Neuron (in vitro differentiated cells): ENCODE results near the gene ZNF503.

ENCODE experiments used
- H2AFZ ChIP-seq: one replicate; pipeline ENCODE4 v1.6.1; 2013; ENCODE audit warnings: low read depth, mild to moderate bottlenecking, inconsistent platforms, low read length, moderate library complexity
- H3K27me3 ChIP-seq: one replicate; pipeline ENCODE4 v1.6.1; 2013; ENCODE audit warnings: low read length; ENCODE audit not compliant: insufficient read depth
- H3K36me3 ChIP-seq: one replicate; pipeline ENCODE4 v1.6.1; 2013; ENCODE audit warnings: low read length; ENCODE audit not compliant: insufficient read depth
- H3K4me1 ChIP-seq: one replicate; pipeline ENCODE4 v1.6.1; 2013; ENCODE audit warnings: low read length; ENCODE audit not compliant: insufficient read depth
- H3K4me3 ChIP-seq: 2 replicates; pipeline ENCODE4 v1.5.1; 2013; ENCODE audit warnings: mild to moderate bottlenecking, low read length, moderate library complexity
- H3K9me3 ChIP-seq: one replicate; pipeline ENCODE4 v1.6.1; 2013; ENCODE audit warnings: low read length

ZNF503 gene

DNA sequence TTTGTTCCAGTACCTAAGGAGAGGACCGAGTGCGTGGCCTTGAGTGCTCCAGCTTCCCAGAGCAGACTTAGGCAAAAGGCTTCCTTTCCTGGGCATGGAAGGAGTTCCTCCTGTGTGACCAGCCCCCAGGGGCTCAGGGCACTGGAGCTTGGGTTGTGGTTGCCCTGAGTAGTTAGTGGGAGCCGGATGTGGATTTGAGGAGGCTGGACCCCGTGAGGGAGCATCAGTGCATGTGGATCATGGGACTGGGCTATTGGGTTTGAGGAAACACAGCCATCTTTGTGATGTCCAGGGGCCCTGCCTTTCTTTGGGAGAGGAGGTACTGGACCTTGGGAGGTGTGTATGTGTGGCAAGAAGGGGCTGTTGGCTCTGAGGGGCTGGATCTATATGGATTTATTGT is 38.2 kb upstream of the ZNF503 start:
- H3K9me3 ChIP-seq, result peaks cover 2% of the 10 kb centered on the region
- H3K27me3 ChIP-seq, result no peaks in the 10 kb centered on the region
- no peaks in the 10 kb centered on the region for H3K36me3 ChIP-seq
- H2AFZ ChIP-seq, result no peak overlapping the region
- H3K4me3 ChIP-seq, result no peak overlapping the region
- no peaks in the 10 kb centered on the region for H3K4me1 ChIP-seq

DNA sequence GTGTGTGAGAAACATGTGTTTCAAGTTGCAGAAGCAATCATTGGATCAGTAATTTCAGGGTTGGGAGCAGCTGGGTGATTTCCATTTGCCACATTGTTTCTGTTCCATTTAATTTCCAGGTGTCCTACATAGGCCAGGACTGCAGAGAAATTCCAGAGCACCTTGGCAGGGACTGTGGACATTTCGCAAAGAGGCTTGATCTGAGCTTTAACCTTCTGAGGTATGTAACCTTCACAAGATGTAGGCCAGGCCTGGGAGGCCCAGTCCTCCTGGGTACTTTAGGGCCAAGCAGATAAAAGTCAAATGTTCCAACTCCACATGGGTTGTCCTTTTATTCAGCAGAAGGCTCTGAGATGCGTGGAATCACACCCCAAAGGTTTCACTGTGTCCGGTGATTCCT is 36.7 kb upstream of the ZNF503 start:
- Histone ChIP-seq H3K4me1 (no peaks in the 10 kb centered on the region), H3K9me3 (no peaks in the 10 kb centered on the region), H3K27me3 (no peaks in the 10 kb centered on the region), H3K36me3 (no peaks in the 10 kb centered on the region), H3K4me3 (no peak overlapping the region), H2AFZ (no peak overlapping the region)

DNA sequence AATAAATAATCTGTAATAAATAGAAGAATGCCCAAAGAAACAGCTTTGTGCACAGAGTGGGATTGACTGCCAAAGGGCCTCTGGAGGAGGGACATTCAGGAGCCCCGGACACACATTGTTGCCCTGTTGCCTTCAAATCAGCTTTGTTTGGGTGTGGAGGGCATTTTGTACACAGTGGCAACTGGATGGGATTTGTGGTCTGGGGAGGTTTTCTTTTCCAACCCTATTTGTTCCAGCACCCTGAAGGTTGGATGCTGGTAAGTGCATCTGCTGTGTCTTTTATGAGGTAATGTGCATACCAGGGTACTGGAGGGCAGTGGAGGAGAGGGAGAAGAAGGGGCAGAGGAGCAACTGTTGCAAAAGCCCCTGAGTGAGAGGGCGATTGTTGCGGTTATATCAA is 36.1 kb upstream of the ZNF503 start:
- H3K4me3 ChIP-seq, result no peak overlapping the region
- H3K36me3 ChIP-seq, result no peaks in the 10 kb centered on the region
- no peak overlapping the region for H2AFZ ChIP-seq
- no peaks in the 10 kb centered on the region for H3K9me3 ChIP-seq
- no peaks in the 10 kb centered on the region for H3K4me1 ChIP-seq
- no peaks in the 10 kb centered on the region for H3K27me3 ChIP-seq

DNA sequence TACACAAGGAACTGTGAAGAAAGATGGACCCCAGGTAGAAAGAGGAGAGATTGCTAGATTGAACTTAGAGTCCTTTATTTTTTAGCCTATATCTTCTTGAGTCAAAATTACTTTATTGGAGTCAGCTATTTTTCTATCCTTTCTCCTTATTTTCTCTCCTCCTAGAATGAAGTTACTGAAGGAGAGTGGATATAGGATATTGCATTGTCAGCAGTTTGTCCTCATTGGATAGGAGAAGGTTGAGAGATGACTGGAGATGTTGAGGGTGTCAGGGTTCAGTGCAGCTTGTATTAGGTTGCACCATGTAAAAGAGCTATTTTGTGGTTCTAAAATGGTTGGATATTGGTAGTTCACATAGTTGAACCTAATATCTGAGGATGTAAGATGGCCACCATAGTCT is 35.3 kb upstream of the ZNF503 start:
- Histone ChIP-seq H3K9me3 (no peaks in the 10 kb centered on the region), H3K4me3 (no peak overlapping the region), H3K36me3 (no peaks in the 10 kb centered on the region), H3K4me1 (no peaks in the 10 kb centered on the region), H2AFZ (no peak overlapping the region), H3K27me3 (no peaks in the 10 kb centered on the region)

DNA sequence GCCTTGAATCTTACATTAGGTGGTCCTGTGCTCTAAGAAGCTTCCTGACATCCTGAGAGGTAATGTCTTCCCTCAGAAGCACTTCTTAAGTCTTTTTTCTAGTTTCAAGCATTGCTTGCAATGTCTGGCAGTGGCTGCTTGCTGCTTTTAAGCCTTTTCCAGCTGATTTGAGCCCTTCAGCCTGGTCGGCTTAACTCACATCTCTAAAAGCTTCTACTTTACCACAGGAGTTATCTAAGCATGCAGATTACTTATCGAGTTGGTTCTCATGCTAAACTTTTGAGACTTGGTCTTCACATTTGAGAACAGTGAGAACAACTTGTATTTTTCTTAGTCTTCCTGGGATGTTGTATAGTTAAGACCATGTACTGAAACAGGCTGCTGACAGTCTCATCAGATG is 33.7 kb upstream of the ZNF503 start:
- Histone ChIP-seq H3K9me3 (no peaks in the 10 kb centered on the region), H3K4me3 (no peak overlapping the region), H3K36me3 (no peaks in the 10 kb centered on the region), H2AFZ (no peak overlapping the region), H3K27me3 (no peaks in the 10 kb centered on the region), H3K4me1 (peaks cover 4% of the 10 kb centered on the region)

DNA sequence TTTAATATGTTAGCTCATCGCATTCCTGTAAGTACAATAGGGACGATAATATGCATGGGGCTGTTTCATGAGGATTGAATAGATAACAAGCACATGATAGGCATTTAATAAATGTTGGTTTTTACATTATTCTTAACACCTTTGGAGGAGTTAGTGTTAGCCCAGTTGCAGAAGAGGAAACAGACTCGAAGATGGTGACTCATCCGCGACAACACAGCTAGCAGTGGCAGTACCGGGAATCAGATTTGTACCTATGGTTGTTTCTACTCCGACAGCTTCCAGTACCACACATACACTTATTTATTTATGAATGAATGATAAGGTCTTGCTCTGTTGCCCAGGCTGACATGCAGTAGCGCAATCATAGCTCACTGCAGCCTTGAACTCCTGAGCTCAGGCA is 32.7 kb upstream of the ZNF503 start:
- peaks cover 13% of the 10 kb centered on the region for H3K4me1 ChIP-seq
- no peaks in the 10 kb centered on the region for H3K36me3 ChIP-seq
- H3K27me3 ChIP-seq, result no peaks in the 10 kb centered on the region
- no peaks in the 10 kb centered on the region for H3K9me3 ChIP-seq
- no peak overlapping the region for H3K4me3 ChIP-seq
- H2AFZ ChIP-seq, result no peak overlapping the region

DNA sequence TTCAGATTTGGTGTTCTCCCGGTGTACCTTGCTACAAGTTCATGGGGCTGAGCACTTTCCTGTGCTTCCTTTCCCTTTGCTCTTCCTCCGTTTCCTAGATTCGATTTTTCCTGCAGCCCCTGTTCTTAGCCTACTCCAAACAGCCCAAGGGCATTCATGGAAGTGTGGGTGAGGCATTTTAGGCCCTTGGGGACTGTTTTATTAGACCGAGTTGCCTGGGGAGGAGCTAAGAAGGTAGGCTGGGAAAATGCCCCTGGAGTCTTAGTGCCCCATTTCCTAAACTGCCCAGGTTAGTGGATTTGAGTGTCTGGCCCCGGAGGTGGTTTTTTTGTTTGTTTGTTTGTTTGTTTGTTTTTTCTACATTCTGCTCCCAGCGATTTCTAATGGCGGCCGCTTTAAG is 31.7 kb upstream of the ZNF503 start:
- Histone ChIP-seq H3K4me1 (peaks cover 16% of the 10 kb centered on the region), H2AFZ (no peak overlapping the region), H3K27me3 (no peaks in the 10 kb centered on the region), H3K4me3 (no peak overlapping the region), H3K36me3 (no peaks in the 10 kb centered on the region), H3K9me3 (no peaks in the 10 kb centered on the region)

DNA sequence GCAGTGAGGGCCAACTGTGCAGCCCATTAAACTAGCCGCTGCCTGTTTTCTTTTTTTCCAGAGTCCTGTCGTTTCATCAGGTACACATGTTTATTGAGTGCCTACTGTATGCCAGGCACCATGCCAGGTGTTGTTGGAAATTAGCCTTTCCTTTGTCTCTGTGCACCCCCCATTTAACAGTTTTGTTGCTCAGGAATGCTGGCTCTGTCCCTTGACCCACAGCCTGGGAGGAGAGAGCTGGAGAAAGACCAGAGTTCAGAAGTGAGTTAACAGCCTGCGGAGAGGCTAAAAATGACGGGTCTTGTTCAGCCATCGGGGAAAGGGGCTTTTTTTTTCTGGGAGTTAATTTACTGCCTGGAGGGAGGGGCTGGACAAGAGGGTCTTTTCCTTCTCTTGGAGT is 31.2 kb upstream of the ZNF503 start:
- H2AFZ ChIP-seq, result no peak overlapping the region
- H3K4me3 ChIP-seq, result no peak overlapping the region
- H3K36me3 ChIP-seq, result no peaks in the 10 kb centered on the region
- H3K9me3 ChIP-seq, result no peaks in the 10 kb centered on the region
- H3K4me1 ChIP-seq, result peaks cover 21% of the 10 kb centered on the region
- no peaks in the 10 kb centered on the region for H3K27me3 ChIP-seq

DNA sequence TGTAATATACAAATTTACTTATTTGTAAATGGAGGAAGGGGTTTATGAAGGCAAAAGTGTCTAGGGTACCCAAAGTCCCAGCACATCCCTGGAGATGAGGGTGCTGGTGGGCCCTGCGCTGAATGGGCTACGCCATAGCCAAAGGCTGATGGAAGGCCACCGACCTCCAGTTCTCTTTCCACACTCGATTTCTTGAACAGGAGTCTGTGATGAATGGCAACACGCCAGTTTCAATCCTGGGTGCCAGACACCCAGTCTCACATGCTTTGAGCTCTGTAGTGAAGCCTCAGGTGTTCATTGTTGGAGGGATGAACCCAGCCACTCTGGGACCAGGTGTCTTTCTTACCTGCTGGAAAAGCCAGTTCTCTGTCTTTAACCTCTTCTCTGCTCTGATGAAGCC is 30.6 kb upstream of the ZNF503 start:
- Histone ChIP-seq H3K4me3 (no peak overlapping the region), H2AFZ (no peak overlapping the region), H3K27me3 (no peaks in the 10 kb centered on the region), H3K9me3 (no peaks in the 10 kb centered on the region), H3K4me1 (peaks cover 24% of the 10 kb centered on the region), H3K36me3 (no peaks in the 10 kb centered on the region)

DNA sequence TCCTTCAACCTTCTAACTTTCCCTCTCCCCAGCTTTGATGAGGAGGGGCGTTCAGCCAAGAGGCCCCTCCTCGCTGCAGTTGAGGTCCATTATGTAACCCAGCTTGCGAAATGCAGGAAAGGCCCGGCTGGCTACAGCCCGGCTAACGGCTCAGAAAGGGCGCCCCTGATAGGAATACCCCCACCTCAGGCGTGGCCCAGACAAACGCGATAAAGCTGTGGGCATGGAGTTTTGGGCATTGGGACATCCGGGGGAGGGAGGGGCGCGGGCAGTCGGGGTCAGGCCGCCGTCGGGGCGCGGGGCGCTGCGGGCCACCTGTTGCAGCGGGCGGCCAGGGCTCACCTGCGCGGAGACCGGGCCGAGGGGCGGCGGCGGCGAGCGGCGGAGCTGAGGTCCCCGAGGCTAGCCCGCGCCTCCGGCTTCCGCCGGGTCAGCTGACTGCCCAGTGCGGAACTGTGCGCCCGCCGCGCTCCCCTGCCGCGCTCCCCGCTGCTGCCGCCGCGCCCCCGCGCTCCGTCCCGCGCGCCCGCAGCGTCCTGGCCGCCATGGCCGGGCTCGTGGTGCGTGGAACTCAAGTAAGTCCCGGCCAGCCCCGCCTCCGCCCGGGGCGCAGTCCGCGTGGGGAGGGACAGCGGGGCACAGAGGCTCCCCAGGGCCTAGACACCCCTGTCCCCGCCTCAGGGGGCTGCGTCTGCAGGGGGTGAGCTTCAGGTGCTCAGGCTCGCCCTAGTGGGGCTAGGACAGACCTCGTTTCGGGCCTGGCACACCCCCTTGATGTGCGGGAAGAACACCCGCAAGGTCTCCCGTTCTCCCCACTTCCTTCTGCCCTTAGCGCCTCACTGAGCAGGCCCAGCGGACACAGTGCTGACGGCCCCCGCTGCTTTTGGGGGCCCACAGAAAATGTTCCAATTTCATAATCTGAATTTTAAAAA is 29.9 kb upstream of the ZNF503 start, which contains the start of gene LRMDA:
LRMDA (plus strand) TSS at position 445 of the 932 bp plus-strand sequence.
- Histone ChIP-seq H3K9me3 (no peaks in the 10 kb centered on the region), H3K27me3 (no peaks in the 10 kb centered on the region), H2AFZ (no peak within 1 kb of the TSS), H3K4me3 (no peak within 1 kb of the TSS), H3K4me1 (peaks cover 24% of the 10 kb centered on the region), H3K36me3 (no peaks in the 10 kb centered on the region)

DNA sequence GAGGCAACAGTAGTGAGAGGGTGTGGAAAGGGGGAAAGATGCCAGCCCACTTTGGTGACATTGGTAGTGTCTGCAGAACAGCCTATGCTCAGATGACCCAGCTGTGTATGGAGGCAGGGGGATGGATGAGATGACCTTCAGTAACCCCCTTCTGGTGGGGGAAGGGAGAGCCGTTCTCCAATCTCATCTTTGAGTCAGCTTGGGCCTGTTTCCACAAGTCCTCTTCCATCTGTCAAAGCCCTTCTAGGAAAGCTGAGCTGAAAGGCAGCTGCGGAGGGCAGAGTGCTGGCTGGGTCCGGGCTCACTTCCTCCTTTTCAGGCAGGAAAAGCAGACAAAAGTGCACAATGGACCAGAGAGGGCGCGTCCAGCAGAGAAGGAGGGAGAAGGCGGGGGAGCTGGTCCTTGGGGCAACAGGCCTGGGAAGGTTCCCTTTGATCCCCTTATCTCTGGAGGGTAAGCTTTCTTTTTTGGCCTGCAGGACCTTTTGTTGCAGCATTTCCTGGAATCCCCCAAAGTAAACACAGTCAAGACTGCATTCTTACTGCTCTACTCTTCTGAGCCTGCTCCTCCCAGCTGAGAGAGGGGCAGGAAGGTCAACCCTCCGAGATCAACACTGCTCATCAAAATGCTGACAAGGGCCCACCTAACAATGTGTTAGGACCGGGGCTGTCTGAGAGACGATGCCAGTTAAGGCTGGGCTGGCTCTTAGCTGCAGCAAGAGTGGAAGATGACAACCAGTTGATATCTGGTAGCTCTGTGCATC is 28.6 kb upstream of the ZNF503 start:
- no peaks in the 10 kb centered on the region for H3K27me3 ChIP-seq
- no peak overlapping the region for H3K4me3 ChIP-seq
- no peak overlapping the region for H2AFZ ChIP-seq
- no peaks in the 10 kb centered on the region for H3K36me3 ChIP-seq
- H3K4me1 ChIP-seq, result peaks cover 24% of the 10 kb centered on the region
- H3K9me3 ChIP-seq, result no peaks in the 10 kb centered on the region

DNA sequence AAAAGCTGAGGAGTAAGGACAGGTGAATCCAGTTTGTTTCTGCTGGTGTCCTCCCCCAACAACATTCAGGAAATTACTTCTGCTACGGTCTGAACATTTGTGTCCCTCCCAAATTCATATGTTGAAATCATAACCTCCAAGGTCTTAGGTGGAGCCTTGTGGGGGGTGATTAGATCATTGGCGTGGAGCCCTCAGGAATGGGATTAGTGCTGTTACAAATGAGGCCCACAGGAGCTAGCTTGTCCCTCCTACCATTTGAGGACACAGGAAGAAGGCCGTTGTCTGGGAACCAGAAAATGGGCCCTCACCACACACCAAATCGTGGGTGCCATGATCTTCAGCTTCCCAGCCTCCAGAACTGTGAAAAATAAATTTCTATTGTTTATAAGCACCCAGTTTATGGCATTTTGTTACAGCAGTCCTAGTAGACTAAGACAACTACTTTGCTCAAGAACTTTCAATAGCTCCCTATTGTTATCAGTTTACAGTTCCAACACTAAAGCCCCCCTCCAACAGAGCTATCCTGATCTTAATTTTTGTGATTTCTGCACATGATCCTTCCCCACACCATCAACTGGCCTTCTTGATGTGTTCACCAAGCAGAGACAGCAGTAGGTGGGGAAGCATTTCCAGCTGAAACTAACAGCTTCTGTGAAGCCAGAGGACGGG is 27.7 kb upstream of the ZNF503 start:
- Histone ChIP-seq H3K9me3 (no peaks in the 10 kb centered on the region), H3K27me3 (no peaks in the 10 kb centered on the region), H3K4me1 (peaks cover 24% of the 10 kb centered on the region), H3K4me3 (no peak overlapping the region), H2AFZ (no peak overlapping the region), H3K36me3 (no peaks in the 10 kb centered on the region)
